Trophoblast cell (in vitro differentiated cells and primary cell): ENCODE data around the gene MBNL3.

ENCODE experiments used
- DNase-seq, 2 donors: peaks; one replicate each; pipeline ENCODE4 v3.0.0-alpha.2; 2016
- H2AFZ ChIP-seq: 2 replicates; pipeline ENCODE4 v1.6.1; 2013; ENCODE audit warnings: low read length, moderate library complexity, mild to moderate bottlenecking; ENCODE audit not compliant: insufficient read depth, poor library complexity
- H2AK5ac ChIP-seq: 2 replicates; pipeline ENCODE4 v1.6.1; 2013; ENCODE audit warnings: mild to moderate bottlenecking, low read length
- H2BK120ac ChIP-seq: 2 replicates; pipeline ENCODE4 v1.6.1; 2013; ENCODE audit warnings: low read length, mild to moderate bottlenecking, moderate library complexity; ENCODE audit not compliant: insufficient read depth, poor library complexity
- H2BK12ac ChIP-seq: 2 replicates; pipeline ENCODE4 v1.6.1; 2013; ENCODE audit warnings: mild to moderate bottlenecking, low read length, moderate library complexity
- H2BK5ac ChIP-seq: 2 replicates; pipeline ENCODE4 v1.6.1; 2013; ENCODE audit warnings: low read length, low read depth, moderate library complexity, mild to moderate bottlenecking; ENCODE audit not compliant: poor library complexity
- H3K14ac ChIP-seq: 2 replicates; pipeline ENCODE4 v1.6.1; 2013; ENCODE audit warnings: mild to moderate bottlenecking, low read length
- H3K18ac ChIP-seq: 2 replicates; pipeline ENCODE4 v1.6.1; 2013; ENCODE audit warnings: mild to moderate bottlenecking, low read length
- H3K23ac ChIP-seq: 2 replicates; pipeline ENCODE4 v1.6.1; 2013; ENCODE audit warnings: low read length
- H3K27ac ChIP-seq: 2 replicates; pipeline ENCODE4 v1.5.1; 2013; ENCODE audit warnings: low read depth, mild to moderate bottlenecking, inconsistent platforms, low read length, moderate library complexity
- H3K27me3 ChIP-seq: 2 replicates; pipeline ENCODE4 v1.6.1; 2013; ENCODE audit warnings: inconsistent platforms, mild to moderate bottlenecking, low read length, moderate library complexity; ENCODE audit not compliant: insufficient read depth
- H3K36me3 ChIP-seq, 2 experiments: 1 replicate in 1 of 2; 2 replicates in 1 of 2; pipeline ENCODE4 v1.6.1; 2013; ENCODE audit warnings: low read length in 2 of 2, mild to moderate bottlenecking in 2 of 2, moderate library complexity in 1 of 2; ENCODE audit not compliant: insufficient read depth in 2 of 2, control insufficient read depth in 1 of 2
- H3K4ac ChIP-seq: 2 replicates; pipeline ENCODE4 v1.6.1; 2013; ENCODE audit warnings: low read depth, mild to moderate bottlenecking, low read length, moderate library complexity
- H3K4me1 ChIP-seq, 2 experiments: 1 replicate in 1 of 2; 2 replicates in 1 of 2; pipeline ENCODE4 v1.6.1; 2013; ENCODE audit warnings: low read length in 2 of 2, mild to moderate bottlenecking in 2 of 2, moderate library complexity in 1 of 2; ENCODE audit not compliant: insufficient read depth in 2 of 2, control insufficient read depth in 1 of 2
- H3K4me2 ChIP-seq: 2 replicates; pipeline ENCODE4 v1.6.1; 2013; ENCODE audit warnings: inconsistent platforms, mild to moderate bottlenecking, low read length, moderate library complexity
- H3K4me3 ChIP-seq: 2 replicates; pipeline ENCODE4 v1.5.1; 2013; ENCODE audit warnings: mild to moderate bottlenecking, low read depth, low read length, inconsistent platforms
- H3K79me1 ChIP-seq: one replicate; pipeline ENCODE4 v1.6.1; 2013; ENCODE audit warnings: low read length
- H3K79me2 ChIP-seq: 2 replicates; pipeline ENCODE4 v1.6.1; 2013; ENCODE audit warnings: low read length, mild to moderate bottlenecking; ENCODE audit not compliant: control insufficient read depth, insufficient read depth, poor library complexity
- H3K9ac ChIP-seq: 2 replicates; pipeline ENCODE4 v1.6.1; 2013; ENCODE audit warnings: mild to moderate bottlenecking, low read length
- H3K9me3 ChIP-seq: 2 replicates; pipeline ENCODE4 v1.6.1; 2013; ENCODE audit warnings: low read depth, mild to moderate bottlenecking, control low read depth, inconsistent platforms, low read length; ENCODE audit not compliant: insufficient read depth
- H4K12ac ChIP-seq: 2 replicates; pipeline ENCODE4 v1.6.1; 2013; ENCODE audit warnings: low read depth, mild to moderate bottlenecking, low read length, moderate library complexity
- H4K8ac ChIP-seq: 2 replicates; pipeline ENCODE4 v1.6.1; 2013; ENCODE audit warnings: low read depth, mild to moderate bottlenecking, low read length, moderate library complexity
- H4K91ac ChIP-seq: one replicate; pipeline ENCODE4 v1.6.1; 2013; ENCODE audit warnings: low read depth, mild to moderate bottlenecking, low read length, moderate library complexity
- WGBS: extraction: QIAGEN DNeasy Blood & Tissue Kit; methylation state at CpG from one replicate; pipeline ENCODE4 v1.1.7; 2013; ENCODE audit warnings: missing lambda C conversion rate; ENCODE audit not compliant: insufficient read length, insufficient coverage; ENCODE audit errors: extremely low coverage; 5-methylcytosine and 5-hydroxymethylcytosine counted together

MBNL3 gene

DNA sequence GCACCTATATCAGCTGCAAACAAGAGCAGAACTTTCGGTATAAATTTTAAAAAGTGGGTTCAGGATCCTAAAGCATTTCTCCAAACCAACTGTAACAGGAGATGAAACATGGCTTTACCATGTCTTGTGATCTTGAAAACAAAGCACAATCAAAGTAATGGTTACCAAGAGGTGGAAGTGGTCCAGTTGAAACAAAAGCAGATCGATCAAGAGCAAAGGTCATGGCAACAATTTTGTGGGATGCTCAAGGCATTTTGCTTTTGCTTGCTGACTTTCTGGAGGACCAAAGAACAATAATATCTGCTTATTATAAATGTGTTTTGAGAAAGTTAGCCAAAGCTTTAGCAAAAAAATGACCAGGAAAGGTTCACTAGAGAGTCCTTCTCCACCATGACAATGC lies 152.7 kb downstream of the MBNL3 start:
- no peak overlapping the region for H4K91ac ChIP-seq
- no peak overlapping the region for H2AFZ ChIP-seq
- no peak overlapping the region for H3K27ac ChIP-seq
- H2BK12ac ChIP-seq = no peak overlapping the region
- H3K27me3 ChIP-seq = no peaks in the 10 kb centered on the region
- H3K18ac ChIP-seq = no peak overlapping the region
- no peak overlapping the region for H3K4ac ChIP-seq
- H3K36me3 ChIP-seq = no peaks in the 10 kb centered on the region
- no peak overlapping the region for H3K4me3 ChIP-seq
- no peak for DNase-seq
- WGBS = no CpG with 5 or more reads among the region's 2 CpGs
- no peak overlapping the region for H4K12ac ChIP-seq
- H3K4me2 ChIP-seq = no peak overlapping the region
- no peaks in the 10 kb centered on the region for H3K4me1 ChIP-seq
- no peak overlapping the region for H2BK120ac ChIP-seq
- no peaks in the 10 kb centered on the region for H3K9me3 ChIP-seq
- no peak overlapping the region for H3K14ac ChIP-seq
- H3K79me2 ChIP-seq = no peaks in the 10 kb centered on the region
- H3K79me1 ChIP-seq = no peaks in the 10 kb centered on the region
- no peak overlapping the region for H2AK5ac ChIP-seq
- no peak overlapping the region for H3K23ac ChIP-seq
- no peak overlapping the region for H3K9ac ChIP-seq
- H4K8ac ChIP-seq = no peak overlapping the region
- no peak overlapping the region for H2BK5ac ChIP-seq

DNA sequence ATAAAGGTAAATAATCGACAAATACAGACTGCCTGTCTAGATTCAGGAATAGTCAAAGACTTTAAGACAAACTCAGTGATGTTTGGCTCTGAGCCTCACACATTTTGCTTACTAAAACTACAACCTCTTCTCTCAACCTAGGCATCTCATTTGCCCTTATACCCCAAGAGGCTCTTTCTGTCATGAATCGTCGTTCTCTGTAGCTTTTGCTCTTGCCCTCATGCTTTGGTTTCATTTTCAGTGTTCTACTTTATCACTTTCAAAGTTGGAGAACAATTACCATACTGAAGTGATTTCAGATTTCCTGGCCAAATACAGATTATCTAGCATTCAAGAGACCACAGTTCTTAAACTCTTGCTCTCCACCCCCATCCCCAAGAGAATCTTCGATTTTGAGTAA lies 155.5 kb downstream of the MBNL3 start:
- H3K14ac ChIP-seq = no peak overlapping the region
- H3K23ac ChIP-seq = no peak overlapping the region
- WGBS = no CpG with 5 or more reads among the region's 4 CpGs
- no peak overlapping the region for H2BK12ac ChIP-seq
- no peak overlapping the region for H2AK5ac ChIP-seq
- no peak for DNase-seq
- H3K18ac ChIP-seq = no peak overlapping the region
- no peak overlapping the region for H4K12ac ChIP-seq
- no peak overlapping the region for H3K27ac ChIP-seq
- no peak overlapping the region for H3K9ac ChIP-seq
- H3K9me3 ChIP-seq = no peaks in the 10 kb centered on the region
- no peaks in the 10 kb centered on the region for H3K79me1 ChIP-seq
- no peak overlapping the region for H2BK5ac ChIP-seq
- no peaks in the 10 kb centered on the region for H3K36me3 ChIP-seq
- H3K27me3 ChIP-seq = no peaks in the 10 kb centered on the region
- no peak overlapping the region for H3K4me2 ChIP-seq
- no peak overlapping the region for H4K8ac ChIP-seq
- H2AFZ ChIP-seq = no peak overlapping the region
- no peaks in the 10 kb centered on the region for H3K79me2 ChIP-seq
- H3K4ac ChIP-seq = no peak overlapping the region
- no peak overlapping the region for H4K91ac ChIP-seq
- H2BK120ac ChIP-seq = no peak overlapping the region
- no peak overlapping the region for H3K4me3 ChIP-seq
- H3K4me1 ChIP-seq = no peaks in the 10 kb centered on the region

DNA sequence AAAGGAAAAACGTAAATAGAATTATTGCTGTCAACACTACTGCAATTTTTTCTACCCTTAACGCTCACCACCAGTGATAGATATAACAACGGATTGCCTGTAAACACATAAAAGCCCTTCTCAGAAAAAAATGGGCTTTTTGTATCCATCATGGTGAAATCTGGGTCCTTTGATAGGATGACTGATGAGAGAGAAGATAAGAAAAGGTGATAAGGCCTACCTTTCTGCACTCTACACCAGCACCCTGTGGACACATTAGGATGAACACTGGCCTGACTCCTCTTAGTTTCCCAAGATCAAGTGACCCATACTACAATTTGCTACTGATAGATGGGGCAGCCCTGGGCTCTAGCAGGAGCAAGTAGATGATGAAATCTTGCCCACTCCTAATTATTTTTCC lies 157.3 kb downstream of the MBNL3 start:
- Histone ChIP-seq H3K36me3 (no peaks in the 10 kb centered on the region), H3K4ac (no peak overlapping the region), H3K9ac (no peak overlapping the region), H3K14ac (no peak overlapping the region), H3K27me3 (no peaks in the 10 kb centered on the region), H4K8ac (no peak overlapping the region), H4K12ac (no peak overlapping the region), H3K27ac (no peak overlapping the region), H3K4me2 (no peak overlapping the region), H3K23ac (no peak overlapping the region), H2AFZ (no peak overlapping the region), H3K18ac (no peak overlapping the region), H2BK120ac (no peak overlapping the region), H2AK5ac (no peak overlapping the region), H2BK12ac (no peak overlapping the region), H3K9me3 (no peaks in the 10 kb centered on the region), H3K4me3 (no peak overlapping the region), H3K4me1 (no peaks in the 10 kb centered on the region), H3K79me1 (no peaks in the 10 kb centered on the region), H2BK5ac (no peak overlapping the region), H4K91ac (no peak overlapping the region), H3K79me2 (no peaks in the 10 kb centered on the region)
- WGBS = no CpG with 5 or more reads among the region's 3 CpGs
- DNase-seq = peak in 1 of 2 donors; percentile 14

DNA sequence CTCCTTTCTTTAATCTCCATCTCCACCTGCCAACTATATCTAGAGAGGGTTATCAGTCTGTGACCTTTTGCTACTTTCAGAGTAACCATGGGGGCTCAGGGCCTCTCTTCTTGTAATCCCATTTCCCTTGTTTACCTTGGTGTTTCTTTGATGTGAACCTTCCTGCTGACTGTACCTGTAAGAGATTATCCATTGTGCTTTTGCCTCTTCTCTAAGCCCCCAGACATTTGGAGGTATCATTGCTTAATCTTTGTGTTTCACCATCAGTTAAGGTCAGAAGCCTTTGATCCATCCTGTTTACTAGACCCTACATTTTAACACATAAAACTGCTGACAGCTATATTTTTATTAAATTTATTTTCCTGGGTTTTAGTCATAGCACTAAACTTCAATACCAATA lies 157.8 kb downstream of the MBNL3 start:
- Histone ChIP-seq H2AFZ (no peak overlapping the region), H3K4ac (no peak overlapping the region)

More for the DNA sequence above, 157.8 kb downstream of the MBNL3 start:
- Histone ChIP-seq H2BK120ac (no peak overlapping the region), H4K91ac (no peak overlapping the region), H3K9ac (no peak overlapping the region), H3K14ac (no peak overlapping the region), H3K27me3 (no peaks in the 10 kb centered on the region), H3K23ac (no peak overlapping the region), H3K4me3 (no peak overlapping the region), H3K18ac (no peak overlapping the region), H4K8ac (no peak overlapping the region), H3K79me1 (no peaks in the 10 kb centered on the region), H3K27ac (no peak overlapping the region), H3K4me2 (no peak overlapping the region), H3K36me3 (no peaks in the 10 kb centered on the region), H4K12ac (no peak overlapping the region), H3K79me2 (no peaks in the 10 kb centered on the region), H2BK12ac (no peak overlapping the region), H2BK5ac (no peak overlapping the region), H2AK5ac (no peak overlapping the region), H3K4me1 (no peaks in the 10 kb centered on the region), H3K9me3 (no peaks in the 10 kb centered on the region)
- peak; percentile 6 to 53 for DNase-seq
